T-helper 2 cell treated with Interferon-gamma antibody and Interleukin-4, amounts not matched to agents 5 μg/mL and 100 μg/mL, for 36 hours (primary cell): Measurements from ENCODE around the gene FOXA1.

Experiments
- DNase-seq: peaks from one replicate; pipeline ENCODE4 v3.0.0; 2021; ENCODE audit warnings: low spot score
- H3K27ac Mint-ChIP-seq: one replicate; pipeline ENCODE4 v1.8.0; 2021; ENCODE audit warnings: mild to moderate bottlenecking, mixed read lengths
- H3K27me3 Mint-ChIP-seq: one replicate; pipeline ENCODE4 v1.8.0; 2021; ENCODE audit warnings: low read depth, mixed read lengths
- H3K36me3 Mint-ChIP-seq: one replicate; pipeline ENCODE4 v1.8.0; 2021; ENCODE audit warnings: low read depth, mixed read lengths
- H3K4me1 Mint-ChIP-seq: one replicate; pipeline ENCODE4 v1.8.0; 2021; ENCODE audit warnings: low read depth, mixed read lengths
- H3K4me3 Mint-ChIP-seq: one replicate; pipeline ENCODE4 v1.8.0; 2022; ENCODE audit warnings: mild to moderate bottlenecking, moderate library complexity, mixed read lengths
- H3K9me3 Mint-ChIP-seq: one replicate; pipeline ENCODE4 v1.8.0; 2021; ENCODE audit warnings: mixed read lengths

Gene FOXA1

DNA sequence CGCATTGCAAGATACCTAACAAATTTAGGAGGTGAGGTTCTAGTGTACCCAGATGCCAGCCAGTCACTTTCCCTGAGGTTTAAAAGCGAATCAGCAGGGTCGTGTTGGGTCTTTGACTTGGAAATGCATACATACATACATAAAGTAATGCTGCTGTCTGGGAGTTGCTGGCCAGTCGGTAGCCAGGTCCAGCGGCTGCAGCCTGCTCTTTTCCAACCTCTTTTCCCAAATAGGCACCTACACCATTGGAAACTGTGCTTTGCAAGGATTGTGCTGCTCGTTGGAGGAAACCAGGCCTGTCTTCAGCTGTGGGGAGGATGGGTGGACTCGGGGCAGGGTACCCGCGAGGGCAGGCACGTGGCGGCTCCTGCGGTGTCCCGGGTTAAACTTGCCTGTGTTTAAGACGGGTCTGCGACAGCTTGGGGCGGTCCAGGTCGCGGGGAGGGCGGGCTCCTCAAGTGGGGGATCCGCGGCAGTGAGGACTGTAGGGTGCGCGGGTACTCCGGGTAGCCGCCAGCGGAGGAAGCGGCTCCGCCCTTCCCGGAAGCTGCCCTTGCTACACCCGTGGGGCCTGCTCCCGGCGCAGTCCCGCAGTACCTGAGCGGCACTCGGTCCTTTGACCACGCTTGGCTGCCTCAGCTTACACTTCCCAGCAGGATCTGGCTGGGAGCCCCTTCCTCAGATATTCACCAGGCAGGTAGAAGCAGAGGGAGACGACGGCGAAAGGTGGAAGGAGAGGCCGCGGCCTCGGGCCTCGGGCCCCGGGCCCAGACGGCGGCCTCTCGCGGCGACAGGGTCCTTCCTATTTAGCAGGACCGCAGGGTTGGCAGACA, 3.1 kb upstream of the FOXA1 start:
- no peak overlapping the region for H3K4me3 Mint-ChIP-seq
- no peak for DNase-seq

DNA sequence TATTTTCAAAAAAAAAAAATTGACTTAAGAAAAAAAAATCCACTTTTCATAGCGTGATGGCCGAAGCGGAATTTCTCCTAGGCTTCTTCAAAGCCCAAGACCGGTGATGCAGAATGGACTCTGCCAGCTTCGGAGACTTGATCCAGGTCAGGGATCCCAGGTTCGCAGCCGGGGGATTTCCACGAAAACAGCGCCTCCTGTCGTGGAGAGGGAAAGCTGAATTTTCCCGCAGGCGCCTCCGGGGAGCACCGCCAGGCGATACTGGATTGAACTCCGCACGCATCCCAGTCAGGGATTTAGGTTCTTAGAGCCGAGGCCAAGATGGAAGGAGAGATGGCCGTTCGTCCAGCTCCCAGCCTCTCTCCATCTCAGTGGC, 2.5 kb upstream of the FOXA1 start:
- Mint-ChIP-seq H3K9me3 (peaks cover 6% of the 10 kb centered on the region), H3K36me3 (peaks cover 2% of the 10 kb centered on the region), H3K4me1 (peaks cover 6% of the 10 kb centered on the region), H3K27me3 (peaks cover 76% of the 10 kb centered on the region), H3K4me3 (no peak overlapping the region), H3K27ac (no peak overlapping the region)
- DNase-seq: no peak

More for the DNA sequence above, 3.1 kb upstream of the FOXA1 start:
- H3K36me3 Mint-ChIP-seq: peaks cover 2% of the 10 kb centered on the region
- no peak overlapping the region for H3K27ac Mint-ChIP-seq
- H3K9me3 Mint-ChIP-seq: peaks cover 6% of the 10 kb centered on the region
- peaks cover 74% of the 10 kb centered on the region for H3K27me3 Mint-ChIP-seq
- H3K4me1 Mint-ChIP-seq: peaks cover 6% of the 10 kb centered on the region

DNA sequence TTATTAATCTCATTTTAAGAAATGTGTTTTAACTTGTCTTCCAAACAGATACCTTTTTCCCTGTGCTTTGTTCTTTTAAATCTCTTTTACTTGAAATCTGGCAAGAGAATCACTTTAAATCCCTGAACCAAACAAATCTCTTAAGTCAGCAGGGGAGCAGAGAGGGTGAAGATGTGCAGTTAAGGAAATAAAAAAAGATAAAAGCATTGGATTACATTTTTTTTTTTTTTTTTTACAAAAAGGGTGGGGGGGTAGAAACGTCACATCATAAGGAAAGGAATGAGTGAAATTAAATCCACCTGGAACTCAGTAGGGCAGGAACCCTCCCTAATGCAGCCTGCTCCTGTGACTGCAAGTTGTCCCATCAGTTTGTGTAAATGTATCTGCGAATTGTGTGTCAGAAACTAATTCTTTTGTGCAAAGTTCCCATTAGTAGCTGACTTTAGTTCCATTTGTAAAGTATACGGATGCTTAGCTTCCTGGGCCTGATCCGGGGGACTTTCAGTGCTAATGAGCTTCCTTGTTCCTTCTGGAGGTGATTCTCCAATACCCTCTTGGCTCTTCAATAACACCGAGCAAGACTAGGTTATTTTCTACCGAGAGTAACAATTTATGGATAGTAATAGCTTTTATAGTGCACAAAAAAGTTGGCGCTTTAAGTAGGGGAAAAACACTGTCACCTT, 1.9 kb upstream of the FOXA1 start:
- no peak overlapping the region for H3K4me3 Mint-ChIP-seq
- H3K9me3 Mint-ChIP-seq: peaks cover 6% of the 10 kb centered on the region
- H3K36me3 Mint-ChIP-seq: peaks cover 2% of the 10 kb centered on the region
- DNase-seq: no peak
- H3K4me1 Mint-ChIP-seq: peaks cover 6% of the 10 kb centered on the region
- peaks cover 79% of the 10 kb centered on the region for H3K27me3 Mint-ChIP-seq
- no peak overlapping the region for H3K27ac Mint-ChIP-seq

DNA sequence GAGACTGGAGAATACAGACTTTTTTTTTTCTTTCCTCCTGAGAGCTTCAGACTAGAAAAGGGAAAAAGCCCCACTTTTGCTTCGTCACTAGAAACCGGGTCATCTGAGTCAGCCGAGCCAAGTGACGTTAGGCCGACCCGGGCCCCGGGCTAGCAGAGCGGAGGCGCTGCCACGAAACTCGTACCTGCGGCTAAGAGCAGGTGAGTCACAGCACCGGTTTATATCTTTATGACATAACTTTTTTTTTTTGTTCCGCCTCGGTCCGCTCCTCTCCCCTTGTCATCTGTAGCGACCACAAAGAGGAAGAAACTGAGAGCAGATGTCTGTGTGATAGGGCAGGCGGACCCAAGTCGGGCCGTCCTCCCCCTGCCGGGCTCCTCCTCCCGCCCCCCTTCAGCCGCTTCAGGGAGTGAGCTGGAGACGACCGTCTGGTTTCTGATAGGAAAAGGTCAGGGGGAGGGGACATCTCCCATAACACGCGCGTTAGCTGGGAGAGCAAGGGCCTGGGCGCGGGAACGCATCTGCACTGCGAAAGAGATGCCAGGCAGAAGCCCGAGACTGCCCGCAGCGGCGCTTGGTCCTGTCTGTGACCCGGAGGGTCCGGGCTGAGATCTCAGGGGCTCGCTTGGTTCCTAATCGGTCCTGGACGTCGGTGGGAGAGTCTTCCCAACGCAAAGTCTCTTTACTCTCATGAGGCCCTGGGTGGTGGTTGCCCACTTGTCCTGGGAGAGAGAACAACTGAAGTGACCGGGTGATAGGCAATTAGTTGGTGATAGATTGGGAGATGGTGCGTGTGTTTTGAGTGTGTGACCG, 966 bp upstream of the FOXA1 start:
- DNase-seq: peak; percentile 61
- H3K27ac Mint-ChIP-seq: peak overlapping the region; percentile 45
- peaks cover 6% of the 10 kb centered on the region for H3K4me1 Mint-ChIP-seq
- H3K9me3 Mint-ChIP-seq: peaks cover 6% of the 10 kb centered on the region
- peaks cover 75% of the 10 kb centered on the region for H3K27me3 Mint-ChIP-seq
- peak overlapping the region; percentile 59 for H3K4me3 Mint-ChIP-seq
- peaks cover 2% of the 10 kb centered on the region for H3K36me3 Mint-ChIP-seq

DNA sequence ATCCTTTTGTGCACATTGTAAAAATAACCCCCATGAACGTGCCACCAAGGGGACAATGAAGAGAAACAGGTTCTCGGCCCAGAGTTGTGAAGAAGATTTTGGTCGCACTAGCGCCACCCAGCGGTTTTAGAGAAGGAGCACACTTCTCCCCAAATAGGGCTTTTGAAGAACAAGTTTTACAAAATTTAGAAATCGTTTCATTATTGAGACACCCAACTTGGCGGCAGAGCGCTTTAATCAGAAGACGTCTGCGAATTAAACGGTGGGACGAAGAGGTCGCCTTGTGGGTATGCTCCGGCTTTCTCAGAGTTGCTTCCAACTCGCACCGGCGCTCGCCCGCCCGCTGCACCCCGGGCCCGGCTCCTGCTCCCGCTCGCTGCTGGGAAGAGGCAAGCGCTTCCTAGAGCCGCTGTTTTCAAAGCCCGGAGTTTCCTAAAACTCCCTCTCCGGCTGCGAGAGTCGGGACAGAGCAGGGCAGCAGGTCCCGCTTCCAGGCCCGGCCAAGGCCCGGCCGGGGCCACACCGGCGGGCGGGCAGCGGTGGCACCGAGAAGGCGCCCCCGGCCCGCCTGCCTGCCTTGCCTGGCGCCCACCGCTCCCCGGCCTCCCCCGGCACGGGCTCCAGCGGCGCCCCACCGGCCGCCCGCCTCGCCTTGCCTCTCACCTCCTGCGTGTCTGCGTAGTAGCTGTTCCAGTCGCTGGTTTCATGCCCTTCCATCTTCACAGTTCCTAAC, 645 bp downstream of the FOXA1 start:
- H3K4me1 Mint-ChIP-seq: peaks cover 6% of the 10 kb centered on the region
- H3K9me3 Mint-ChIP-seq: peaks cover 8% of the 10 kb centered on the region
- peak overlapping the region; percentile 20 for H3K27ac Mint-ChIP-seq

DNA sequence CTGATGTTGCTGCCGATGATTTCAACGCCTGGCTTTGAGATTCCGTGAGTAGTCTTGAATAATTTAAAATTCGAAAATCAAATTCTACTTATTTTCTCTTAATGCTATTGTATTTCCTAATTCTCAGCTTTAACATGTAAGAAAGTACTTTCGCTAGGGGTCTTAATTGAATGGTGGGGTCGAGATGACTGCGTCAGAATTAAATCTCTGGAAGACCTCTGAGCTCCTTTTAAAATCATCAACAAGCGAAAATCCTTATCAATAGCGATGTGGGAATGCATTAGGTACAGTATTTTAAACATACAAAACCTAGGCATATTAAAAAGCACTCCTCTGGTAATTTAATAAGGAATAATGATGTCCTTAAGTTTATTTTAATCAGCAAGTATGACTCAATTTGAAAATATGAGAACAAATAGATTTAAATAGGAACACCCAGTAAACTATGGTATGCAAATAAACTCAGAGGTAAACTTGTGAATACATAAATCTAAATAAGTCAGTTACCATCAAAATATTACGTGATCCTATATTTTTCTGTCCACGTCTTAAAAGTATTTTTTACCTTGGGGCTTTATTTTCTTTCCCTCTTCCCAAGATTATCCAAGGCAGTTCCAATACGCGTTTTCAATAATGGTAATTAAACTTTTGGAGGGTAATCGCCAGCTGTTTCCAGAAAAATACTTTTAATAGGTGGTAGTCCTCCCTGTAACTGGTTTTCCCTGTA, 1.4 kb downstream of the FOXA1 start:
- Mint-ChIP-seq H3K9me3 (peaks cover 2% of the 10 kb centered on the region), H3K27ac (peak overlapping the region; percentile 20), H3K27me3 (peaks cover 76% of the 10 kb centered on the region), H3K4me3 (peak overlapping the region; percentile 61), H3K36me3 (no peaks in the 10 kb centered on the region), H3K4me1 (peaks cover 4% of the 10 kb centered on the region)
- DNase-seq: no peak

More for the DNA sequence above, 645 bp downstream of the FOXA1 start:
- H3K36me3 Mint-ChIP-seq: peaks cover 2% of the 10 kb centered on the region
- H3K27me3 Mint-ChIP-seq: peaks cover 76% of the 10 kb centered on the region
- H3K4me3 Mint-ChIP-seq: peak overlapping the region; percentile 61
- no peak for DNase-seq

DNA sequence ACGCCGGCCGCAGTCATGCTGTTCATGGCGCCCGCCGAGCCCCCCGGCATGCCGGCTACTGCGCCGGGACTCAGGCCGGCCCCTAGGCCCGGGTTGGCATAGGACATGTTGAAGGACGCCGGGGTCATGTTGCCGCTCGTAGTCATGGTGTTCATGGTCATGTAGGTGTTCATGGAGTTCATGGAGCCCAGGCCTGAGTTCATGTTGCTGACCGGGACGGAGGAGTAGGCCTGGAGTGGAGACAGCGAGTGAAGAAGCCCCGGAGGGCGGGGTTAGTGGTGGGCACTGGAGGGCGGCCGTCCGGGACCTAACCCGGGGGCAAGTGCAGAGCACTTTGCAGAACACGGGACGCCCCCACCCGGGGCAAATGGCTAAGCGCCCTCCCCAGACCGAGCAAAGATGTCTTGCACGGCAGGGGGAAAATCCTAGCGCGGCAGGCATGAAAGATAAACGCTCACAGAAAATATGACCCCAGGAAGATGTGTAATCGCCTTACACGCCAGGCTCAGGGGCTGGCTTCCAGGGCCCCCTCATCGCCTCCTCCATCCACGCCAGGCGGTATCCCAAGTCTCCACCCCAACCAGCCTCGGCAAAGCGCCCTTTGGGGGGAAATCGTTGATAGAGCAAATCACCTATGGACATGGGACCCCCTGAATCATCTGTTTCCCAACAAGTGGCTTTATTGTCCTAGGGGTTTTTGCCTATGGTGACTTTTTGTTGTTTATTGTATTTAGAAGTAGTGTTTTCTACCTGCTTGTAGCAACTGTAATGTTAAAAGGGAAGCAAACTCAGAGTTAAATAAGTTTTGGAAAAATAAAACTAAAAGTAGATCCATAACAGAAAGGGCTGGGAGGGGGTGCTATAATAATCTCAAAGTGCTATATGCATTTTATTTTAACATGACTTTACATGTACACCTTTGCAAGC, 2.3 kb downstream of the FOXA1 start:
- Mint-ChIP-seq H3K4me3 (no peak overlapping the region), H3K4me1 (peaks cover 4% of the 10 kb centered on the region), H3K27me3 (peaks cover 75% of the 10 kb centered on the region), H3K27ac (no peak overlapping the region), H3K36me3 (no peaks in the 10 kb centered on the region), H3K9me3 (peaks cover 2% of the 10 kb centered on the region)
- DNase-seq: no peak

DNA sequence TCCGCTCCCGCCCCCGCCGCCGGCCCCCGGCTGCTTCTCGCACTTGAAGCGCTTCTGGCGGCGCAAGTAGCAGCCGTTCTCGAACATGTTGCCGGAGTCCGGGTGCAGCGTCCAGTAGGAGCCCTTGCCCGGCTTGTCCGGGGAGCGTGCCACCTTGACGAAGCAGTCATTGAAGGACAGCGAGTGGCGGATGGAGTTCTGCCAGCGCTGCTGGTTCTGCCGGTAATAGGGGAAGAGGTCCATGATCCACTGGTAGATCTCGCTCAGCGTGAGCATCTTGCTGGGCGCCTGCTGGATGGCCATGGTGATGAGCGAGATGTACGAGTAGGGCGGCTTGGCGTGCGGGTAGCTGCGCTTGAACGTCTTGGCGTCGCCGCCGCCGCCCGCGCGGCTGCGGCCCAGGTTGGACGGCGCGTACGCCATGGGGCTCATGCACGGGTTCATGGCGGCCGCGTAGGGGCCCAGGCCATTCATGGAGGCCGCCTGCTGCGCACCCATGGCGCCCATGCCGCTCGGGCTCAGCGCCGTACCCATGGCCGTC, 3.0 kb downstream of the FOXA1 start:
- DNase-seq: no peak
- no peaks in the 10 kb centered on the region for H3K36me3 Mint-ChIP-seq
- peaks cover 4% of the 10 kb centered on the region for H3K4me1 Mint-ChIP-seq
- H3K27me3 Mint-ChIP-seq: peaks cover 75% of the 10 kb centered on the region
- peaks cover 2% of the 10 kb centered on the region for H3K9me3 Mint-ChIP-seq
- H3K4me3 Mint-ChIP-seq: no peak overlapping the region
- H3K27ac Mint-ChIP-seq: no peak overlapping the region

DNA sequence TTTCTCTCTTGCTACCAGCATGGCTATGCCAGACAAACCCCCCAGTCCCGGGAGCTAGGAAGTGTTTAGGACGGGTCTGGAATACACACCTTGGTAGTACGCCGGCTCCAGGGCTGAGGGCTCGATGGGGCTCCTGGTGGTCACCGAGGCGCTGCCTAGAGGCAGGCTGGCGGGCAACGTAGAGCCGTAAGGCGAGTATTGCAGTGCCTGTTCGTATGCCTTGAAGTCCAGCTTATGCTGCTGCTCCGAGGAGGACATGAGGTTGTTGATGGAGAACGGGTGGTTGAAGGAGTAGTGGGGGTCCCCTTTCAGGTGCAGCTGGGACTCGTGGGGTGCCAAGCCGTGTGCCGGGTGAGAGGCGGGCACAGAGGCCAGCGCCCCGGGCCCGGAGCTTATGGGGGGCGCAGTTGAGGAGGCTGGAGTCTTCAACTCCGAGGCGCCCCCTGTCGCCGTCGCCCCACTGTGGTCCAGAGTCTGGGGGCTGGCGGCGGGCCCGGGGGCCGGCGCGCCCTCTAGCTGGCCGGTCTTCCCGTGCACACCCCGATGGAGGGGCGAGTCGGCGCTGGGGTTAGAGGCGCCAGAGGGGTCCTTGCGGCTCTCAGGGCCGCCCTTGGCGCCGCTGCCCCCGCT, 3.6 kb downstream of the FOXA1 start:
- H3K27me3 Mint-ChIP-seq: peaks cover 73% of the 10 kb centered on the region
- no peak for DNase-seq
- H3K4me3 Mint-ChIP-seq: peak overlapping the region; percentile 29
- H3K4me1 Mint-ChIP-seq: peaks cover 4% of the 10 kb centered on the region
- H3K36me3 Mint-ChIP-seq: no peaks in the 10 kb centered on the region
- H3K9me3 Mint-ChIP-seq: peaks cover 2% of the 10 kb centered on the region
- H3K27ac Mint-ChIP-seq: peak overlapping the region; percentile 82

DNA sequence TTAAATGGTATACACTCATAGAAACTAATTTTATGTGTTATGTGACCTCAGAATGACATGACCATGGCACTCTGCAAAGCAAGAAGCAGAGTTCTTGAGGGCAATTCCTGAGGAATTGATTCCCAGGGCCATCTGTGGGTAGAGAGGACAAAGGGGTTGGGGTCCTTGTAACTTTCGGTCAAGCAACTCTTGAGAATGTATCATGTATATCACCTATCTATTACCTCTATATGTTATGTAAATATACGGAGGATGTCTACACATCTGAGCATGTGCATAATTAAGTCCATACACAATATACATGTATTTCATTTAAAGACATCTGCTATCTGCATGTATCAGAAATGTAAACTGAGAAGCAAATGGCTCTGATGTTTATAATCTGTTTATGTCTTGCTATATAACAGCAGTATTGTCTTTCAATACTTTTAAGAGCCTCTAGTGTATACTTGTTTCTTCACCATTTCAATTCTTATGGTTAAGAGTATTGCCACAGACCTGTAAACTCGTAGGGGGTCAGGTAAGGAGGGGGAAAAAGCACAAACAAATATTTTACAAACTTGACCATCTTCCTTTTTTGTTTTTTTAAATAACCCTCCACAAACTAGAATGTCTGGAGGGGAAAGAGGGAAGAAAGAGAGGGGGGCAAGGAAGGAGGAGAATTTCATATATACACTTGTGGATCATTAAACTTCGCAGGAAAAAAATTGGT, 4.5 kb downstream of the FOXA1 start:
- peaks cover 2% of the 10 kb centered on the region for H3K9me3 Mint-ChIP-seq
- H3K27ac Mint-ChIP-seq: no peak overlapping the region
- H3K4me1 Mint-ChIP-seq: peaks cover 4% of the 10 kb centered on the region
- peaks cover 74% of the 10 kb centered on the region for H3K27me3 Mint-ChIP-seq
- DNase-seq: no peak
- no peaks in the 10 kb centered on the region for H3K36me3 Mint-ChIP-seq
- no peak overlapping the region for H3K4me3 Mint-ChIP-seq

DNA sequence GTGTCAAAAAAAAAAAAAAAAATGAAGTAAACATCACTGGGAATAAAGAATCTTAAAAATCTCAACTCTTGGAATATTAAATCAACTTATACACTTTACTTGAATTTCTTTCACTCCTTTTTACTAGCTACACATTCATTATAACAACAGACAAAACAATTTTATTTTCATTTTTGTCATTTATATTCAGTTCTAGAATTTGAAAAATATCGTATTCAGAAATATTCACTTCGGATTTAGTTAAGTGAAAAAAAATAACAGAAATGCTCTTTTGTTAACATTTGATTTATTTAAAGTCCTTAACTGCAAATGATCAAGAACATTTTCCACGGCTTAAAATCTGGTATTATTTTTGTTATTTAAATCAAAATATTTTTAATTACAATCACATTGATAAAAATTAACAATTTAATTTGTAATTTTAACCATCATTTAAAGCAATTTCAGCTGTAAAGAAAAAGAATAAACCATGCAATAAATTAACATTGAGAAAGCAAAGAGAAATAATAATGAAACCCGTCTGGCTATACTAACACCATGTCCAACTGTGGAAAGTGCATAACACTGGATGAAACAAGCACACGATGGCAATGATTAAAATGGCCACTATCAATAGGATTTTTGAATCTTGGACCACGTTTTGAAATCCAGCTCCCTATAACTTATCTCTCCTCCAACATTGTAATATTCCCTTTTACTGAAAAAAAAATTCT, 5.2 kb downstream of the FOXA1 start:
- H3K27ac Mint-ChIP-seq: no peak overlapping the region
- no peak overlapping the region for H3K4me3 Mint-ChIP-seq
- DNase-seq: no peak
- H3K9me3 Mint-ChIP-seq: peaks cover 2% of the 10 kb centered on the region
- peaks cover 81% of the 10 kb centered on the region for H3K27me3 Mint-ChIP-seq
- H3K36me3 Mint-ChIP-seq: no peaks in the 10 kb centered on the region
- peaks cover 4% of the 10 kb centered on the region for H3K4me1 Mint-ChIP-seq
